Neural cell (in vitro differentiated cells): ENCODE results near the gene CYP4B1. TPM values are rescaled to one million over a fixed set of nuclear protein-coding genes. Genes with fewer than 3 reads are reported as not detected.

Experiments
- H2AFZ ChIP-seq: fragments of 200-600, 300-800 bp; sonication (generic), shearing (Covaris generic); 2 replicates; pipeline ENCODE4 v1.6.0; 2014; ENCODE audit warnings: low read depth, mild to moderate bottlenecking, antibody characterized with exemption, low read length, moderate library complexity
- H3F3A ChIP-seq: fragments of 200-600 bp; shearing (Covaris generic); 2 replicates; pipeline ENCODE4 v1.6.1; 2016; ENCODE audit warnings: mild to moderate bottlenecking, moderate library complexity, mixed read lengths, antibody characterized with exemption, low read length; ENCODE audit not compliant: insufficient read depth, poor library complexity, severe bottlenecking
- H3K27ac ChIP-seq: fragments of 200-600, 300-800 bp; sonication (generic), shearing (Covaris generic); 2 replicates; pipeline ENCODE4 v1.5.1; 2014; ENCODE audit warnings: mild to moderate bottlenecking, low read length, moderate library complexity
- H3K27me3 ChIP-seq: fragments of 300-800, 200-600 bp; sonication (generic), shearing (Covaris generic); 2 replicates; pipeline ENCODE4 v1.6.0; 2014; ENCODE audit warnings: mild to moderate bottlenecking, low read depth, low read length, moderate library complexity; ENCODE audit not compliant: insufficient read depth
- H3K36me3 ChIP-seq: fragments of 300-800, 200-600 bp; sonication (generic), shearing (Covaris generic); 2 replicates; pipeline ENCODE4 v1.5.1; 2014; ENCODE audit warnings: mild to moderate bottlenecking, antibody characterized with exemption, low read length, moderate library complexity; ENCODE audit not compliant: insufficient read depth
- H3K4me2 ChIP-seq: fragments of 300-800, 200-600 bp; sonication (generic), shearing (Covaris generic); 2 replicates; pipeline ENCODE4 v1.6.0; 2014; ENCODE audit warnings: mild to moderate bottlenecking, low read length
- H3K4me3 ChIP-seq: fragments of 300-800, 200-600 bp; sonication (generic), shearing (Covaris generic); 2 replicates; pipeline ENCODE4 v1.5.1; 2014; ENCODE audit warnings: mild to moderate bottlenecking, low read length, moderate library complexity
- H3K79me2 ChIP-seq: fragments of 200-600 bp; shearing (Covaris generic); replicated peaks from 2 replicates; pipeline ENCODE4 v1.6.0; 2014; ENCODE audit warnings: mild to moderate bottlenecking, low read length, moderate library complexity; ENCODE audit not compliant: insufficient read depth
- H3K9ac ChIP-seq: fragments of 300-800, 200-600 bp; sonication (generic), shearing (Covaris generic); 2 replicates; pipeline ENCODE4 v1.6.1; 2016; ENCODE audit warnings: mild to moderate bottlenecking, low read length, mixed read lengths
- H3K9me2 ChIP-seq: fragments of 200-600 bp; shearing (Covaris generic); 2 replicates; pipeline ENCODE4 v1.6.1; 2016; ENCODE audit warnings: mild to moderate bottlenecking, low read length, mixed read lengths; ENCODE audit not compliant: insufficient read depth
- H3K9me3 ChIP-seq: fragments of 200-600, 300-800 bp; sonication (generic), shearing (Covaris generic); 2 replicates; pipeline ENCODE4 v1.6.1; 2016; ENCODE audit warnings: mild to moderate bottlenecking, mixed run types, low read length, moderate library complexity, mixed read lengths
- H4K20me1 ChIP-seq: fragments of 200-600 bp; shearing (Covaris generic); 2 replicates; pipeline ENCODE4 v1.6.1; 2016; ENCODE audit warnings: mild to moderate bottlenecking, mixed run types; ENCODE audit not compliant: insufficient read depth
- CTCF ChIP-seq: fragments of 450-650 bp; IDR thresholded peaks from 2 replicates; pipeline ENCODE4 v1.5.1; 2014; ENCODE audit warnings: antibody characterized with exemption, mild to moderate bottlenecking, moderate library complexity; ENCODE audit not compliant: poor library complexity, severe bottlenecking
- EP300 ChIP-seq: fragments of 450-650 bp; conservative IDR thresholded peaks from 2 replicates; pipeline ENCODE4 v1.6.1; 2014; ENCODE audit warnings: antibody characterized with exemption, mild to moderate bottlenecking, moderate library complexity; ENCODE audit not compliant: poor library complexity, severe bottlenecking
- EZH2 ChIP-seq: fragments of 200-600, 300-800 bp; shearing (Covaris generic), sonication (generic); IDR thresholded peaks from 2 replicates; pipeline ENCODE4 v1.6.1; 2014; ENCODE audit warnings: antibody characterized with exemption, low read length, borderline replicate concordance, mild to moderate bottlenecking; ENCODE audit not compliant: insufficient read depth, poor library complexity, severe bottlenecking
- MXI1 ChIP-seq: fragments of 450-650 bp; conservative IDR thresholded peaks from 2 replicates; pipeline ENCODE4 v1.6.1; 2014; ENCODE audit warnings: antibody characterized with exemption, mild to moderate bottlenecking; ENCODE audit not compliant: poor library complexity, severe bottlenecking
- POLR2AphosphoS5 ChIP-seq: IDR thresholded peaks from 2 replicates; pipeline ENCODE4 v1.6.1; 2012
- RAD21 ChIP-seq: fragments of 450-650 bp; conservative IDR thresholded peaks from 2 replicates; pipeline ENCODE4 v1.6.1; 2014; ENCODE audit warnings: antibody characterized with exemption, mild to moderate bottlenecking, moderate library complexity
- REST ChIP-seq: IDR thresholded peaks from 2 replicates; pipeline ENCODE4 v1.6.1; 2012; ENCODE audit warnings: borderline replicate concordance
- SMC3 ChIP-seq: fragments of 450-650 bp; conservative IDR thresholded peaks from 2 replicates; pipeline ENCODE4 v1.6.1; 2014; ENCODE audit warnings: antibody characterized with exemption, mild to moderate bottlenecking, moderate library complexity; ENCODE audit not compliant: poor library complexity
- TAF1 ChIP-seq: IDR thresholded peaks from 2 replicates; pipeline ENCODE4 v1.6.1; 2012; ENCODE audit warnings: low read depth
- polyA plus RNA-seq: library from polyadenylated mRNA; depleted of rRNA; stranded (reverse); fragments of >200 nt; gene quantifications from 2 replicates; pipeline ENCODE4 v1.2.3, GENCODE V29; 2014

The CYP4B1 gene
- polyA plus RNA-seq, 1 donor from 2014 or later, result not detected

- Histone ChIP-seq H3K9me3 (no peaks in the 10 kb centered on the region), H2AFZ (no peak overlapping the region), H3K27ac (no peak overlapping the region), H4K20me1 (no peaks in the 10 kb centered on the region), H3K79me2 (no peaks in the 10 kb centered on the region), H3K4me3 (no peak overlapping the region), H3K9ac (no peak overlapping the region), H3K27me3 (no peaks in the 10 kb centered on the region), H3K9me2 (no peaks in the 10 kb centered on the region), H3K4me2 (no peak overlapping the region), H3F3A (no peaks in the 10 kb centered on the region), H3K36me3 (no peaks in the 10 kb centered on the region)
- TF ChIP-seq RAD21 (no peak), REST (no peak), EZH2 (no peak), CTCF (no peak), EP300 (no peak), MXI1 (no peak), TAF1 (no peak), POLR2AphosphoS5 (no peak), SMC3 (no peak)
Observed at GRCh38 chr1:46817814-46818213, 19.0 kb downstream of the CYP4B1 start.

- Histone ChIP-seq H3K9me3 (no peaks in the 10 kb centered on the region), H3K27me3 (no peaks in the 10 kb centered on the region), H3K9ac (no peak overlapping the region), H3K79me2 (no peaks in the 10 kb centered on the region), H3K36me3 (no peaks in the 10 kb centered on the region), H3K4me3 (no peak overlapping the region), H3K27ac (no peak overlapping the region), H3K4me2 (no peak overlapping the region), H3F3A (no peaks in the 10 kb centered on the region), H2AFZ (no peak overlapping the region), H3K9me2 (no peaks in the 10 kb centered on the region), H4K20me1 (no peaks in the 10 kb centered on the region)
- TF ChIP-seq EZH2 (no peak), SMC3 (no peak), REST (no peak), RAD21 (no peak), POLR2AphosphoS5 (no peak), TAF1 (no peak), CTCF (no peak), EP300 (no peak), MXI1 (no peak)
Observed at GRCh38 chr1:46818591-46818990, 19.7 kb downstream of the CYP4B1 start.
